Femur (tissue), 1 donor: ENCODE data around the gene RALBP1.
"Not testable (repeated sequence)": the region's sequence is repeated elsewhere in the genome, so short reads cannot be mapped to it uniquely, and the experiment has no call there.

Source experiments
- DNase-seq: peaks from one replicate; pipeline ENCODE4 v3.0.0-alpha.2; 2017

RALBP1 gene

DNA sequence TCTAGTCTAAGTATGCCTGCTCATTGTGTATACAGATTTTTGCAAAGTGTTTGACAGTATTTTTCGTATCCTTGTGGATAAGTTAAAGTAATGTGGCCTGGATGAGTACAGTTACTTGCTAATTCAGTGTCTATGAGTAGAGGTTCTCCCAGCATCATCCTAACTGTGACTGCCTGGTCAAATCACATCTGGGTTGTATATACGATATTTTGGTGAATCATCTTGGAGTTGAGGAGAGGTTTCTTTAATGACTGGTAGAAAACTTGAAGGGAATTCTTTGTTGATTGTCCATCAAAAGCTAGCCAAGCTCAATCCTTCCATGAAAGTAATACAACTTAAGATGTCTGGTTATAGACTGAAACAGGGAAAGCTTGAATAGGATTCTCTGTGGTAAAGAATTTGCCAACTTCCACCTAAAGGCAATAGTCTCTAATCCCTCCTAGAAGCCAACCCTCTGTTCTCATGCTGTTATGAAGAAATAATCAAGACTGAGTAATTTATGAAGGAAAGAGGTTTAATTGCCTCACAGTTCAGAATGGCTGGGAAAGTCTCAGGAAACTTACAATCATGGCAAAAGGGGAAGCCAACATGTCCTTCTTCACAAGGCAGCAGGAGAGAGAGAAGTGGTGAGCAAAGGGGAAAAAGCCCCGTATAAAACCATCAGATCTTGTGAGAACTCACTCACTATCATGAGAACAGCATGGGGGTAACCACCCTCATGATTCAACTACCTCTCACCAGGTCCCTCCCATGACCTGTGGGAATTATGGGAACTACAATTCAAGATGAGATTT is 19.4 kb upstream of the RALBP1 start:
- no peak for DNase-seq

DNA sequence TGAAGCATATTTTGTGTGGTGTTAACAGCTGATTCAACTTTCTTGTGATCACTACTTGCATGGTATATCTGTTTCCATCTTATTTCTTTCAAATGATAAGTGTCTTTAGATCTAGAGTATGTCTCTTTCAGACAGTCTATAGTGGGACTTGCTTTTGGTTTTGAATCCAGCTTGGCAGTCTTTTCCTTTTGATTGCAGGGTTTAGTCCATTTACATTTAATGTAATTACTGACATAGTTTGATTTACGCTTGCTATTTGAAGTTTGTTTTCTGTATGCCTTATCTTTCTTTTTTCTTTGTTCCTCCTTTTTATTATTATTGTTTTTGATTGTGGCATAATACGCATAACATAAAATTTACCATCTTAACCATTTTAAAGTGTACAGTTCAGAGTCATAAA is 9.2 kb upstream of the RALBP1 start:
- DNase-seq: no peak

DNA sequence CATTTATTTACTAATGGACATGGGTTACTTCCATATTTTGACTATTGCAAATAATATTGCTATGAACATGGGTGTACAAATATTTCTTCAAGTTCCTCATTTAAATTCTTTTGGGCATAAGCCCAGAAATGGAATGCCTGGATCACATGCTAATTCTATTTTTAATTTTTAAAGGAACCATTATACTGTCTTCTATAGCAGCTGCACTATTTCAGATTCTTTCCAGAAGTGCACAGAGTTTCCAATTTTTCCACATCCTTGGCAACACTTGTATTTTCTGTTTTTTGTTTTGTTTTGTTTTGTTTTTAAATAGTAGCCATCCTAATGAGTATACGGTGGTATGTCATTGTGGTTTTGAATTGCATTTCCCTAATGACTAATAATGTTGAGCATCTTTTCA is 8.5 kb upstream of the RALBP1 start:
- DNase-seq: no peak

DNA sequence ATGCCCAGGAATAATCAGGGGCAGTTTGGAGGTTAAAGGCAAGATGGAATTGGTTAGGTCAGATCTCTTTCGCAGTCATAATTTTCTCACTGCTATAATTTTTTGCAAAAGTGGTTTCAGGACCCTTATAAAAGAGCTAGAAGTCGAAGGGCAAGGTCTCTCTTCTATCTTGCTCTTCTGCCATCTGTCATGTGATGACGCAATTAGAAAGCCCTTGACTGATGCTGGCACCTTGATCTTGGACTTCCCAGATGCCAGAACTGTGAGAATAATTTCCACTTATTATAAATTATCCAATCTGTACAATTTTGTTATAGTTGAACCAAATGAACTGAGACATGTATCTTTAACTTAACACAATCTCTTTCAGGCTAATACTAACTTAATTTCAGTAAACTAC is 6.3 kb upstream of the RALBP1 start:
- DNase-seq: no peak

DNA sequence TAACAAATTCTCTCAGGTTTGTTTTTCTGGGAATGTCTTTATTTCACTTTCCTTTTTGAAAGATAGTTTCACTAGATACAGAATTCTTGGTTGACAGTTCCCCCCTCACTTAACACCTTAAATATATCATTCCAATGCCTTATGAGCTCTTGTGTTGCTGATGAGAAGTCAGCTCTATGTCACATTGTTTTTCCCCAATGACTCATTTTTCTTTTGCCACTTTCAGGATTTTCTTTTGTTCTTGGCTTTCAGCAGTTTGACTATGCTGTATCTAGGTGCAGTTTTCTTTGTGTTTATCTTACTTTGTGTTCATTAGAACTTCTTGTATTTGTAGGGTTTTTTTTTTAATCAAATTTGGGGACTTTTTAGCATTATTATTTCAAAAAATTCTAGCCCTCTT is 5.6 kb upstream of the RALBP1 start:
- DNase-seq: no peak

DNA sequence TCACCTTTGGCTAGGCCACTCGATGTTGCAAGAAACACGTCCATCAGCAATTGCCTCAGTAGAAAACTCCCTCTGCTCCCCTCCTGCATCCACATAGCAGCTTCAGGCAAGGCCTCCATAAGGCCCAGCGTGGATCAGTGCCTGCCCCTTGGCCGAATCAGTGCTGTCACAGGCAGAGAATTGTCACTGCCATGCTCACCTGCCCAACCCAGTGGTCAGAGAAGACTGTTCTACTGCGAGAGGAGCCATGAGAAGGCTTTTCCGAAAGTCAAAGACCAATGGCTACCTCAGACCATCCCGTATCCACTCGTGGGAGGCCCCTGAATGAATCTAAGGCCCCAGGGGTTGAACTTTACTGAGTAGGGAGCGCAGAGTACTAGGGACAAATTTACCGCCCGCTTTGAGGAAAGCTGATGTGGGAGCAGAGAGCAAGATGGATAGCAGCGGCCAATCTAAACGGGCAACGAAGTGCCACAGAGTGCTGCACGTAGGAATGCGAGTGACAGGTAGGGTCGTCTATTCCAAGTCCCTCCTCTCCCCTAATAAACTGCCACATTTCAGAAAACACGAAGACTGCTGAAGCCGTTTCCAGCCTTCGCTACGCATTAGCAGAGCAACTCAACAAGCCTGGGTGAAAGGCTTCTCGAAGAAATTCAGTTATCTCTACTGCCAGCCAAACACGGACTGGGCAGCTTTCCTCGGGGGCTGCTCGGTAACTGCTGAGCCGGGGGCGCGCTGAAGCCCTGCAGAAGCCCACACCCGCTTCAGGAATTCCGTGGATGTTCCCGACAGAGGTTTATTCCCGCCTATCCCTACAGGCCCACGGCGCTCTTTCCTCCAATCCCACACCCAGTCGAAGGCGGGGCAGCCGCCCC is 968 bp upstream of the RALBP1 start:
- no peak for DNase-seq

DNA sequence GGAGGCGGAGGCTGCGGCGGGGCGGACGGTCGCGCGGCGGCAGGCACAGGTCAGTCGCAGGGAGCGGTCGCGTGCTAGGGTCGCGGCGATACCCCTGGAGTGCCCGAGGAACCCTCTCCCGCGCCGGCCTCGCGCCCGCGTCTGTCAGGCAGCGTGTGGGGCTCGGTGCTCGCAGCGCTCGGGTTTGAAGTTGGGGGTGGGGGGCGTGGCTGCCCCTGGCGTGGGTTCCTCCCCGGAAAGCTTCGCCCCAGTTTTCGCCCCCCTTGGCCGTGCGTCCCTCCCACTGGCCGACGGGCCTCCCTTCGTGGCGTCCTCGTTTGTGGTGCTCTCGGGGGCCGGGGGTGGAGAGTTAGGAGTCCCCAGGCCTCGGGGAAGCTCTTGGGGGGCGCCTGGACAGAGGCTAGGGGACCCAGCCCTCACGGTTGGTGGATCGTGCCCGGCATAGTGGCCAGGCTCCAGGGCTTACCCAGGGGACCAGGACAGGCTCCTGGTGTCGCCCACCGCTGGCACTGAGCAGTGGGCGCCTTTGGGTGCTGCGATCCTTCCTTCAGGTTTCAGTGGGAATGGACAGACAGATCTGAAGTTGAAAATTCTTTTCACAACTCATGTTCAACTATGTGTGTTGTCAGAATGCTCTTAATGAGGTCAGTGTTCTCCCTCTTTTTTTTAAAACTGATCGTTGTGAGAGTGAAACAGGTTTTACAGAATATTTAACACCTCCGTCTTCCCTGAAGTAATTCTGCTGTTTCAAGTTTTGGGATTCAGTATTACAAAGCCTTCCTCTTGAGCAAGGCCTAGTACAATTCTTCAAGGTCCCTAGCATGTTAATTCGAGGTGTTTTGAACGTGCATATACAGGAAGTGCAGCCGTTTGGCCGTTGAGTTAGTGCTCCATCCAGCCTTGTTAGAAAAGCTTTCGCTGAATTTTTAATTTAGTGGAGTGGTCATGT is 604 bp downstream of the RALBP1 start:
- DNase-seq: peak; percentile 25

DNA sequence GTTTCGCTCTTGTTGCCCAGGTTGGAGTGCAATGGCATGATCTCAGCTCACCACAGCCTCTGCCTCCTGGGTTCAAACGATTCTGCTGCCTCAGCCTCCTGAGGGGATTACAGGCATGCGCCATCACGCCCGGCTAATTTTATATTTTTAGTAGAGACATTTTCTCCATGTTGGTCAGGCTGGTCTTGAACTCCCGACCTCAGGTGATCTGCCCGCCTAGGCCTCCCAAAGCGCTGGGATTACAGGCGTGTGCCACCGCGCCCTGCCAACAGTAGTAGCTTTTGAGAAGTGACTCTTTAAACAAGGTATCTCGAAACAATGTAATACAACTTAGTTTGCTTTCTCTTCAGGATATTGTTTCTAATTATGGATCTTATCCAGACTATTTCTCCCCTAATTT is 1.6 kb downstream of the RALBP1 start:
- DNase-seq: not testable (repeated sequence)

DNA sequence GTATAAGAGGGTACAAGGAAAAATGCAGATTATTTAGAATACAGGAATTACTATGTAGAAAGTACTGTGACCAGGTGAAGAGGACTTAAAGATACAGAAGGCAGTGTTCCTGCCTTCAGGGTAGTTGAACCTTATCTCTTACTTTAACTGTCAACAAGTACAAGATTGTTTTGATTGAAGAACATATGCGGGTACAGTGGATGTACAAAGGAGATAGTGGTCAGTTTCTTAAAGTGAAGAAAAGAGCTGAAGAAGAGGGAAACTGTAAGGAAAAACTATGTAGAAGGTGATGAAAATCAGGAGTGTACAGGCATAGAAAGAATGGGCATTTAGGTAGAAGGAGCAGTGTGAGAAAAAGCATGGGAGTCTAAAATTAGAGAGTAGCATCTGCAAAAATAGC is 2.2 kb downstream of the RALBP1 start:
- DNase-seq: no peak

DNA sequence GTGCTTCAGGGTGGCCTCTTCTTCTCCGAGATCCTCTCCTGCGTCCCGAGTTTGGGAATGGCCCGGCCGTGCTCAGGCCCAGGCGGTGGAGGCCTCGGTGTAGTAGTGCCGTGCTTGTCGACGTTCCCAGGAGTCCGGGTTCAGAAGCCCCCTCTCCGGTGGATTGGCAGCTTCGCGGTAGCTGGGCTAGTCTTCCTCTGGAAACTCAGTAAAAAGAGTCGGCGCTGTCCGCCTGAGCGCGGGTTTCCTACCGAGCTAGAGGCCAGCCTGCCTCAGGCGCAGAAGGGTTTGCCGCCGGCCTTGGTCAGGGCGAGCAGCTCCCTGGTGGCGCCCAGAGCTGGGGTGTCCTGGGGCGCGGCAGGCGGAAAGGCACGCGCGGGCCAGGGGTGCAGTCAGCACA is 3.2 kb downstream of the RALBP1 start:
- DNase-seq: no peak

DNA sequence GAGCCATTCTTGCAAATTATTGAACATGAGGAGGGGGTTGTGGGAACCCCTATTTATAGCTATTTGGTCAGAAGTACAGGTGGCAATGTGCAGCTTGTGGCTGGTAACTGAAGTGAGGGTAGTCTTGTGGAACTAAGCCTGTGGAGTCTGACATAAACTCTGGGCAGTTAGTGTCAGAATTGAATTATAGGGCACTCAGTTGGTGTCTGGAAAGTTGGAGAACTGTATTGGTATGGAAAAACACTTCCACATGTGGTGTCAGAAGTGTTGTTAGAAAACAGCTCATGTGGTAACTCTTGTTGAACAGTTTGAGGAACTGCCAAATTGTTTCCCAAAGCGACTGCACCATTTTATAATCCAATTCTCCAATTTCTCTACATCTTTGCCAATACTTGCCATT is 7.5 kb downstream of the RALBP1 start:
- DNase-seq: no peak

DNA sequence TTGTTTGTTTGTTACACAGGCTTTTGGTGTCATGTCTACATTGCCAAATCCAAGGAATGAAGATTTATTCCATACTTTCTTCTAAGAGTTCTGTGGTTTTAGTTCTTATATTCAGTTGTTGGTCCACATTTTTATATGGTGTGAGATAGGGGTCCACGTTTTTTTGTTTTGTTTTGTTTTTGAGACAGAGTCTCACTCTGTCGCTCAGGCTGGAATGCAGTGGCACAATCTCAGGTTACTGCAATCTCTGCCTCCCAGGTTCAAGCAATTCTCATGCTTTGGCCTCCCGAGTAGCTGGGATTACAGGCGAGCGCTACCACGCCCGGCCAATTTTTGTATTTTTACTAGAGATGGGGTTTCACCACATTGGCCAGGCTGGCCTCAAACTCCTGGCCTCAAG is 8.2 kb downstream of the RALBP1 start:
- no peak for DNase-seq

DNA sequence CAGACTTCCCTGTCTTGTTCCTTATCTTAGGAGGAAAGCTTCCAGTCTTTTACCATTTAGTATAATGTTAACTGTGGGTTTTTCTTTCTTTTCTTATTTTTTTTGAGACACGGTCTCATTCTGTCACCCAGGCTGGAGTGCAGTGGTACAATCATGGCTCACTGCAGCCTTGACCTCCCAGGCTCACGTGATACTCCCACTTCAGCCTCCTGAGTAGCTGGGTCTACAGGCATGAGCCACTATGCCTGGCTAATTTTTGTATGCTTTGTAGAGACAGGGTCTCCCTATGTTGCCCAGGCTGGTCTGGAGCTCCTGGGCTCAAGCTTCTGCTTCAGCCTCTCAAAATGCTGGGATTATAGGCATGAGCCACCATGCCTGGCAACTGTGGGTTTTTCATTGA is 9.5 kb downstream of the RALBP1 start:
- DNase-seq: not testable (repeated sequence)

DNA sequence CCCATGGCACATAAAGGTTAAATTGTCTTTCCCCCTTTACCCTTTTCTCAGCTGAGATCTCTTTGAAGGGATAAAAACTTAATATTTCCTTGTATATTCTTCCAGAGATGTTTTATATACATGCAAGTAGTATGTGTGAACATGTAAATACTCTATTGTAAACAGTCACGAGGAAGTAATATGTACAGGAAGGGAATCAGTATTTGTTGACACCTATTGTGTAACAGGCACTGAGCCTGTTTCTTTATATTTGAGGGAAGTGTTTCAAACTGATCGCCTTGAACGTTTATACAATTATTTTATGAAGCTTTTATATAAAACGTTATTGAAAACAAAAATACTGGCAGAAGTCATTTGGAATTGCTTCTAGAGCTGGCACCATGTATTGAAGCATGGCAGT is 13.2 kb downstream of the RALBP1 start:
- DNase-seq: no peak

DNA sequence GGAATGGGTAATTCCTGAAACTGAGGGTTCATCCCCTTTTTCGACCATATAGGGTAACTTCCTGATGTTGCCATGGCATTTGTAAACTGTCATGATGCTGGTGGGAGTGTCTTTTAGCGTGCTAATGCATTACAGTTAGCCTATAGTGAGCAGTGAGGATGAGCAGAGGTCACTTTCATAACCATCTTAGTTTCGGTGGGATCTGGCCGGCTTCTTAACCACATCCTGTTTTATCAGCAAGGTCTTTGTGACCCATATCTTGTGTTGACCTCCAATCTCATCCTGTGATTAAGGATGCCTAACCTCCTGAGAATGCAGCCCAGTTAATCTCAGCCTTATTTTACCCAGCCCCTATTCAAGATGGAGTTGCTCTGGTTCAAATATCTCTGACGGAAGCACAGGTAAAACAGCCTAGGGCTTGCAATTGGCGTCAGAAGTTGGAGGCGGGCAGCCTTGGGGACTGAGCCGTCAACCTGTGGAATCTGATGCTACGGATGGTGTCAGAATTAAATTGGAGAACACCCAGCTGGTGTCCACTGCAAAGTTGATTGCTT is 19.5 kb downstream of the RALBP1 start:
- DNase-seq: no peak

DNA sequence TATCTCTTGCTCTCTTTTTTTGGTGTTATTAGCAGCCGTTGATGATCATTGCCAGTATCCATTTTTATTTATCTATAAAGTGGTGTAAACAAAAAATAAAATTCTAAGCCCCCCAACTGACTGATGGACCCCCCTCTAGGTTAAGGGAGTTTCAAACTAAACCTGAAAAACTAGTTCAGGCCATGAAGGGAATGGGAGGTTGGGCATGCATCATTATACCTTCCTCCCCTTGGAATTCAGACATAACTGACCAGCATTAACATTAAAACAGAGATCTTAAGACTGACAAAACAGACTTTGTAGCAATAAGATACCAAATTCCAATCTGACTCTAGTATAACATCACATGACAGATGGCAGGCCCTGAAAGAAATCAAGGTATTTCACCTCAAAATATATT is 20.2 kb downstream of the RALBP1 start:
- DNase-seq: no peak

DNA sequence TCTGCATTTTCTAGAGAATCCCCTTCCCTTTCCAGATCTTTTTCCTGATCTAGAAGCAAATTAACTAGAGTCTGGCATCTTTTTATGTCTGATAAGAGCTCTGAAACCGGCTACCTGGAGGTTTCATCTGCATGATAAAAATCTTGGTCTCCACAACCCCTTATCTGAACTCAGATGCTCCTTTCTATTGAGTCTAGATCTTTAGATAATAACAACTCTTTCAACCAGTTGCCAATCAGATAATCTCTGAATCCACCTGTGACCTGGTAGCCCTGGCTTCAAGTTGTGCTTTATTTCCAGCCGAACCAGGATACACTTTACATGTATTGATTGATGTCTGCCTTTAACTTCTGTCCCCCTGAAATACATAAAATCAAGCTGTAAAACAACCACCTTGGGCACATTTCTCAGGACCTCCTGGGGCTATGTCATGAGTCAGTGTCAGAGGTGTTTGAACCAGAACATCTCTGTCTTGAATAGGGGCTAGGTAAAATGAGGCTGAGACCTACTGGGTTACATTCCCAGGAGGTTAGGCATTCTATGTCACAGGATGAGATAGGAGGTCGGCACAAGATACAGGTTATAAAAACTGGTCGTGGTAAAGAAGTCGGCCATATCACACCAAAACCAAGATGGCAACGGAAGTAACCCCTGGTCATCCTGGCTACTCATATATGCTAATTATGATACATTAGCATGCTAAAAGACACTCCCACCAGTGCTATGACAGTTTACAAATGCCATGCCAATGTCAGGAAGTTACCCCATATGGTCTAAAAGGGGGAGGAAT is 20.8 kb downstream of the RALBP1 start:
- DNase-seq: no peak

DNA sequence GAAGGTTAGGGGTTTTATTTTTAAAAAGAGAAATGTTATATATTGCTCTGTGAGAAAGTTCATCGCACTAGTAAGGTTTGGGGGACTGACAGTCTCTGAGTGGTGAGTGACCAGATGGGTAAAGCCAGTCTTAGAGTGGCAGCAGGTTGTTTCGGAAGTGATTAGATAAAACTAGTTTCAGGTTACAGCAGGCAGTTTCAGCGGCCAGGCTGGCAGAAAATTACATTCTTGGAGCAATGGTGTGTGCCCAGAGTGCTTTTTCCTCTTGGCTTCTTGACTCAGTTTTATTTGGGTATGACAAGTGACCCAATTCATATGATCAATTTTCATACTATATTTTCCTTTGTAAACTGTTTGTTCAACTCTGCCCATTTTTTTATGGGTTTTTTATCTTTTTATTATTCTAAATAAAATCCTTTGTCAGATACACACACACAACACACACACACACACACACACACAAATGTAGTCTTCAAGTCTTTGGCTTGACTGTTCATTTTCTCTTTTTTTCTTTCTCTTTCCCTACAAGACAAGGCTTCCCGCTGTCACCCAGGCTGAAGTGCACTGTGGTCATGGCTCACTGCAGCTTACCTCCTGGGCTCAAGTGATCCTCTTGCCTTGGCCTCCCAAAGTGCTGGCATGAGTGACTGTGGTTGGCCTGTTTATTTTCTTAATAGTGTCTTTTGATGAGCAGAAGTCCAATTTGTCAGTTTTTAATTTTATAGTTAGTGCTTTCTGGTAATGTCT is 30.9 kb downstream of the RALBP1 start:
- DNase-seq: no peak

DNA sequence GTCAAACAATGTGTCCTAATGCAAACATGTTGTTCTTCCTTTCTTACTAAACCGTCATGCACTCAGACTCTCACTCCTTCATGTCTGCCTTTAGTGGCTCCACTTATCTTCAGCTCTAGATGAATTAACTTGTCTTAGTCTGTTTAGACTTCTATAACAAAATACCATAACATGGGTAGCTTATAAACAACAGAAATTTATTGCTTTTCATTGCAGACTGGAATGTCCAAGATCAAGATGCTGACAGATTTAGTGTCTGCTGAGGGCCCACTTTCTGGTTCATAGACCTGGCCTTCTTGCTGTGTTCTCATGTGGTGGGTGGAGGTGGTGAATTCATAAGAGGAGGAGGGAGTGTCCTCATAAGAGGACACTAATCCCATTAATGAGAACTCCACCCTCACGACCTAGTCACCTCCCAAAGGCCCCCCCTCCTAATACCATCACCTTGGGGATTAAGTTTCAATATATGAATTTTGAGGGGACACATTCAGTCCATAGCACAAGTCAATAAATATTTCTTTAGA is 32.3 kb downstream of the RALBP1 start:
- DNase-seq: no peak

DNA sequence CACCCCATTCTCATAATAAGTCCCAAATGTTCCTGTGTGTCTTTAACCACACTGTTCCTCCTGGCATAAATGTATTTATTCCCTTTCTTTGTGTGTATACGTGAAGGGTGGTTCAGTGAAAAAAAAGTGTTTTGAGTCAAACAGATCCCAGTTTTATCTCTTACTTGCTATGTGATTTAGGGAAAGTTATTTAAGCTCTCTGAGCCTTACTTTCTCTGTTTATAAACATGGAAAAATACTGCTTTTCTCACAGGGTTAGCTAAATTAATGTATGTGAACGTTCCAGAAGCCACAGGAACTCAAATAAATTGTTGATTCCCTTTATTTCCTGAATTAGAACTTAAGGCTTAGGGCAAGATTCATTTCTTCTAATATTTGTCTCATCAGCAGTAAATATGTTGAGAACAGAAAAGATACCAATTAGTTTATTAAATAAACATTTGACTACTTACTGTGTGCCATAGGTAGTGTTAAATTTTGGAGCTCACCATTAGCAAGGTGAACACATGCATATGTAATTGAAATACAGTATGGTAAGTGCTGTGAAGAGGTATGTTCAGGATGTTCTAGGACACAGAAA is 33.2 kb downstream of the RALBP1 start:
- DNase-seq: no peak
